MCF 10A (cell line): Measurements from ENCODE around the gene PAK6. TPM values are rescaled to one million over a fixed set of nuclear protein-coding genes. Genes with fewer than 3 reads are reported as not detected.

ENCODE experiments used
- BruUV-seq: library from RNA; stranded (reverse); fragments of 400-500 nt; replicated peaks from 2 replicates; lab custom pipeline; 2021; lab: Mats Ljungman, UMichigan
- CTCF ChIA-PET: fragments of 300-600 bp; sonication (Branson Sonifier 250); formaldehyde crosslinking; extraction: SDS; loops from one replicate; lab custom pipeline; 2021; ENCODE audit warnings: antibody characterized with exemption, inconsistent platforms; lab: Yijun Ruan, JAX
- POLR2A ChIA-PET: fragments of 300-600, 350-650 bp; sonication (Branson Sonifier 250); formaldehyde crosslinking; extraction: SDS; loops from one replicate; lab custom pipeline; 2020; ENCODE audit warnings: antibody characterized with exemption, inconsistent platforms; lab: Yijun Ruan, JAX
- DNase-seq: peaks from one replicate; pipeline ENCODE4 v3.0.0-alpha.2; 2018; ENCODE audit not compliant: unreplicated experiment
- H3K27ac Mint-ChIP-seq: one replicate; pipeline ENCODE4 v1.8.0; 2022; ENCODE audit warnings: mild to moderate bottlenecking, low read depth, mixed read lengths; ENCODE audit not compliant: unreplicated experiment
- H3K27me3 Mint-ChIP-seq: one replicate; pipeline ENCODE4 v1.8.0; 2022; ENCODE audit warnings: mixed read lengths; ENCODE audit not compliant: insufficient read depth, unreplicated experiment
- H3K36me3 Mint-ChIP-seq: one replicate; pipeline ENCODE4 v1.8.0; 2022; ENCODE audit warnings: mild to moderate bottlenecking, moderate library complexity, mixed read lengths; ENCODE audit not compliant: insufficient read depth, unreplicated experiment
- H3K4me1 Mint-ChIP-seq: one replicate; pipeline ENCODE4 v1.8.0; 2022; ENCODE audit warnings: mixed read lengths; ENCODE audit not compliant: insufficient read depth, unreplicated experiment
- H3K4me3 Mint-ChIP-seq: one replicate; pipeline ENCODE4 v1.8.0; 2022; ENCODE audit warnings: mild to moderate bottlenecking, moderate library complexity, mixed read lengths; ENCODE audit not compliant: unreplicated experiment
- H3K9me3 Mint-ChIP-seq: one replicate; pipeline ENCODE4 v1.8.0; 2022; ENCODE audit warnings: mixed read lengths; ENCODE audit not compliant: unreplicated experiment
- CTCF ChIP-seq: fragments of 200-600 bp; IDR thresholded peaks from one replicate; pipeline ENCODE4 v1.8.0; 2022; ENCODE audit warnings: antibody characterized with exemption, mild to moderate bottlenecking; ENCODE audit not compliant: unreplicated experiment
- intact Hi-C: fragments of 100-400 bp; cut with micrococcal nuclease; formaldehyde crosslinking; loops from 2 replicates; pipeline ENCODE4 v1.14.1; 2022
- total RNA-seq: library from RNA; stranded (reverse); gene quantifications from 2 replicates; pipeline ENCODE4 v1.2.3, GENCODE V29; 2022

The PAK6 gene
- total RNA-seq, 1 experiment from 2014 or later = 9.3 TPM

DNA sequence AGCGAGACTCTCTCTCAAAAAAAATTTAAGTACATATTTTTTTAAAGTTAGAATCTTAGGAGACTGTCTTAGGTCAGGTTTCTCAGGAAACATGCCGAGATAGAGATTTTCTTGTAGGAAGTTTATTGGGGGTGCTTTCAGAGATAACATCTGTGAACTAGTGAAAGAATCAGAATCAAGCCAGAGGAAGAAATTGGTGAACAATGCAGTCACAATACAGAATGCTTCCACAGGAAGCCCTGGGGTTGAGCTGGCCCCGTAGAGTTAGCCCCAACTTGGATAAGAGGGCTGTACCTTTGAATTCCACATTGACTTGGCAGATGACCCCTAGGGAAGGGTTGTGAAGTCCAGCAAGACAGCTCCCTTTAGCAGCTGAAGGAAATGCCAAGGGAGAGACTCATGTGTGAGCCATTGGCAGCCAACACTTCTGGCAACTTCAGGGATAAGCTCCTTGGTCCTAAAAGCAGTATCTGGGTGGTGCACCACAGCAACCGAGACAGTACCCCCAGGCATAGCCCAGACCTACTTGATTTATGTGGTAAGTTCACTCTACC, 75.9 kb downstream of the PAK6 start:
- H3K27ac Mint-ChIP-seq = no peak overlapping the region
- ChIA-PET POLR2A (interaction anchor here (1.5 to 2.6 kb wide), 3 partner anchors 14 to 125 kb away, joined by 4 to 9 read pairs (median 5); partner anchors contain the start of genes BAHD1 and CCDC9B), CTCF (interaction anchor here (1.0 to 13.6 kb wide), 5 partner anchors 9 to 97 kb away, joined by 3 to 137 read pairs (median 13); partner anchors contain the start of gene CCDC9B)
- intact Hi-C loops = no loop called here
- peak; percentile 68 for DNase-seq
- TF ChIP-seq CTCF = no peak
- no peaks in the 10 kb centered on the region for H3K27me3 Mint-ChIP-seq
- H3K36me3 Mint-ChIP-seq = no peaks in the 10 kb centered on the region
- no peaks in the 10 kb centered on the region for H3K9me3 Mint-ChIP-seq
- peaks cover 13% of the 10 kb centered on the region for H3K4me1 Mint-ChIP-seq
- no TSS peak for BruUV-seq
- H3K4me3 Mint-ChIP-seq = no peak overlapping the region

- TF ChIP-seq CTCF = no peak
Measured at GRCh38 chr15:40316931-40317330, 78.1 kb downstream of the PAK6 start.

DNA sequence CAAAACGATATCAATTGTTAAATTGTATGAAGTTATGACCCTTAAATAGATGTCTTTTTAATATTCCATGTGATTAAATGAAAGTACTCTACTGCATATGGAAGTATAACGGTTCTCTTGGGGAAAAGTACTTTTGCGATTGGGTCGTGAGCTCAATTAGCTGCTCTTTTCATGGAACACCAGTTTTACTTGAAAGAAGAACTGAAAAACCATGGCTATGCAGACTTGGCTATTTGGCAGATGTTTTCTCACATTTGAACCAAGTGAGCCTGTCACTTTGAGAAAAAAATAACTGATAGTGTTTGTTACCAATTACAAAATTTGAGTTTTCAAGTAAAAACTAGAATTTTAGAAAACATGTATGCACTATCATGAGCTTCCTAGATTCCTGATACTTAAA, 78.7 kb downstream of the PAK6 start:
- Mint-ChIP-seq H3K4me1 (peaks cover 22% of the 10 kb centered on the region), H3K27me3 (no peaks in the 10 kb centered on the region), H3K36me3 (no peaks in the 10 kb centered on the region), H3K27ac (no peak overlapping the region), H3K4me3 (no peak overlapping the region), H3K9me3 (no peaks in the 10 kb centered on the region)
- intact Hi-C loops = no loop called here
- no peak for DNase-seq
- CTCF ChIA-PET = interaction anchor here (1.1 to 13.6 kb wide), 4 partner anchors 12 to 41 kb away, joined by 3 to 137 read pairs (median 88); partner anchors contain the start of gene CCDC9B
- no peak for TF ChIP-seq CTCF
- POLR2A ChIA-PET = interaction anchor here (0.7 to 1.6 kb wide), 3 partner anchors 11 to 38 kb away, joined by 3 to 5 read pairs (median 3); no protein-coding TSS in a partner anchor
- no TSS peak for BruUV-seq

More at GRCh38 chr15:40316931-40317330, 78.1 kb downstream of the PAK6 start:
- POLR2A ChIA-PET = interaction anchor here (1.4 to 1.6 kb wide), 2 partner anchors 12 to 38 kb away, joined by 3 to 5 read pairs; no protein-coding TSS in a partner anchor
- no peaks in the 10 kb centered on the region for H3K9me3 Mint-ChIP-seq
- DNase-seq = no peak
- CTCF ChIA-PET = interaction anchor here (2.5 to 13.6 kb wide), 4 partner anchors 22 to 99 kb away, joined by 13 to 137 read pairs (median 90); partner anchors contain the start of gene CCDC9B
- no peaks in the 10 kb centered on the region for H3K27me3 Mint-ChIP-seq
- H3K27ac Mint-ChIP-seq = no peak overlapping the region
- no peaks in the 10 kb centered on the region for H3K36me3 Mint-ChIP-seq
- peaks cover 15% of the 10 kb centered on the region for H3K4me1 Mint-ChIP-seq
- no peak overlapping the region for H3K4me3 Mint-ChIP-seq
- BruUV-seq = no TSS peak
- intact Hi-C loops = no loop called here

- H3K4me3 Mint-ChIP-seq = no peak overlapping the region
- H3K36me3 Mint-ChIP-seq = no peaks in the 10 kb centered on the region
- ChIA-PET POLR2A (no interaction called here), CTCF (interaction anchor here (0.6 to 7.1 kb wide), 21 partner anchors 8 to 142 kb away, joined by 3 to 123 read pairs (median 4); partner anchors contain the start of genes BAHD1, CCDC9B and PLCB2)
- H3K4me1 Mint-ChIP-seq = peaks cover 16% of the 10 kb centered on the region
- H3K27ac Mint-ChIP-seq = no peak overlapping the region
- BruUV-seq = no TSS peak
- intact Hi-C loops = loop anchor here (2.0 kb wide), 1 partner anchor 100 kb away; no protein-coding TSS in a partner anchor
- H3K9me3 Mint-ChIP-seq = no peaks in the 10 kb centered on the region
- TF ChIP-seq CTCF = no peak
- no peak for DNase-seq
- H3K27me3 Mint-ChIP-seq = no peaks in the 10 kb centered on the region
Measured at GRCh38 chr15:40320409-40320808, 81.5 kb downstream of the PAK6 start.
